Raji (cell line): ENCODE results near the gene LANCL2.

Experiments used
- POLR2A ChIP-seq: IDR thresholded peaks from 2 replicates; pipeline ENCODE4 v1.6.1; 2011; ENCODE audit warnings: low read depth, low read length, control low read depth; ENCODE audit not compliant: insufficient read depth

The LANCL2 gene

GRCh38 chr7:55365205-55365674 is at the start of gene LANCL2:
Gene LANCL2, plus strand, starts transcription at chr7:55365337. Its CDS starts 689 bp downstream, at chr7:55366026.
- TF ChIP-seq POLR2A, result no peak

GRCh38 chr7:55325371-55325792 is 39.8 kb upstream of the LANCL2 start:
- TF ChIP-seq POLR2A, result no peak

GRCh38 chr7:55326081-55326835 is 38.9 kb upstream of the LANCL2 start:
- no peak for TF ChIP-seq POLR2A

GRCh38 chr7:55326945-55327626 is 38.1 kb upstream of the LANCL2 start:
- TF ChIP-seq POLR2A, result no peak

GRCh38 chr7:55335151-55335550 is 30.0 kb upstream of the LANCL2 start:
- no peak for TF ChIP-seq POLR2A

- no peak for TF ChIP-seq POLR2A
These were observed 29.4 kb upstream of the LANCL2 start for GRCh38 chr7:55335786-55336185.

- no peak for TF ChIP-seq POLR2A
These were observed 28.6 kb upstream of the LANCL2 start for GRCh38 chr7:55336540-55336939.

- TF ChIP-seq POLR2A, result no peak
These were observed 25.8 kb upstream of the LANCL2 start for GRCh38 chr7:55339033-55340000.

GRCh38 chr7:55342216-55342871 is 22.8 kb upstream of the LANCL2 start:
- no peak for TF ChIP-seq POLR2A

GRCh38 chr7:55343002-55343781 is 21.9 kb upstream of the LANCL2 start:
- TF ChIP-seq POLR2A, result no peak

- TF ChIP-seq POLR2A, result no peak
These were observed 21.1 kb upstream of the LANCL2 start for GRCh38 chr7:55343860-55344606.

GRCh38 chr7:55344840-55345239 is 20.3 kb upstream of the LANCL2 start:
- TF ChIP-seq POLR2A, result no peak

- TF ChIP-seq POLR2A, result no peak
These were observed 19.8 kb upstream of the LANCL2 start for GRCh38 chr7:55345292-55345691.
